ENCODE data around the gene ALOXE3.

ALOXE3 gene

GRCh38 chr17:8046306-8046928 lies 71.9 kb downstream of the ALOXE3 start:
- no peak for DNase-seq

Measured in left hindlimb (tissue), 1 donor.